Stimulated activated CD8-positive, alpha-beta memory T cell treated with anti-CD3 and anti-CD28 coated beads, Interleukin-12 subunit alpha, Interleukin-12 subunit beta, amount 100 ng/mL, for 4 hours (primary cell): ENCODE measurements around the gene TMEM98.
"Not testable (repeated sequence)": the region's sequence is repeated elsewhere in the genome, so short reads cannot be mapped to it uniquely, and the experiment has no call there.

Experiments used
- DNase-seq: peaks from one replicate; pipeline ENCODE4 v3.0.0-alpha.2; 2020; ENCODE audit warnings: low read depth

Gene TMEM98

GRCh38 chr17:32985050-32985756, 57.2 kb downstream of the TMEM98 start:
- no peak for DNase-seq

- not testable (repeated sequence) for DNase-seq
Observed at GRCh38 chr17:32987453-32987805, 59.5 kb downstream of the TMEM98 start.

- DNase-seq: not testable (repeated sequence)
Observed at GRCh38 chr17:32987868-32988267, 59.9 kb downstream of the TMEM98 start.

- DNase-seq: no peak
Observed at GRCh38 chr17:32988481-32989101, 60.6 kb downstream of the TMEM98 start.

GRCh38 chr17:32992321-32993033, 64.5 kb downstream of the TMEM98 start:
- DNase-seq: no peak

DNA sequence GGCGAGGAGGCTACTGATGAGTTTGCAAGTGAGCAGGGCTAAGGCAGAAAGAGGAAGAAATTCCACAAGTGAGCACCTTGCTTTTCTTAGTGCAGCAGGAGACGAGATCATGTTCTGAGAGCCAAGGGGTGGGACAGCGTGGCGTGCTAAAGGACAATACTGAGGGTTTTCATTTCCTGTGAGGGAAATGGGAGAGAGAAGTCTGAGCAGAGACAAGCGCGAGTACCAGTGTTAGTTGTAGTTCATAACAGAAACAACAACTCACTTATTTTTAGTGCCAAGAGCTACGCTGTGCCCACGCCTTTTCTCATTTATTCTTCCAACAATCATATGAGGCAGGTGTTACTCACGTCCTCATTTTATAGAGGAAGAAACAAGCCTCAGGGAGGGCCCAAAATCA, 66.0 kb downstream of the TMEM98 start:
- DNase-seq: no peak
